Activated naive CD4-positive, alpha-beta T cell treated with Interleukin-2 at 50 U/mL for 16 hours (primary cell): ENCODE results near the gene LGR6.

Experiments
- DNase-seq: peaks from one replicate; pipeline ENCODE4 v3.0.0-alpha.2; 2020

LGR6 gene

GRCh38 chr1:202302166-202302565 is 108.6 kb downstream of the LGR6 start:
- DNase-seq = no peak

GRCh38 chr1:202304375-202304774 is 110.8 kb downstream of the LGR6 start:
- no peak for DNase-seq

GRCh38 chr1:202305168-202305567 is 111.6 kb downstream of the LGR6 start:
- DNase-seq = no peak

- DNase-seq = no peak
Observed at GRCh38 chr1:202306535-202307345, 113.1 kb downstream of the LGR6 start.

GRCh38 chr1:202310071-202310725 is 116.6 kb downstream of the LGR6 start:
- no peak for DNase-seq

- DNase-seq = no peak
Observed at GRCh38 chr1:202310746-202311145, 117.1 kb downstream of the LGR6 start.

GRCh38 chr1:202311875-202312635 is 118.5 kb downstream of the LGR6 start:
- DNase-seq = no peak

- peak; percentile 76 for DNase-seq
Observed at GRCh38 chr1:202315576-202316168, 122.1 kb downstream of the LGR6 start.

GRCh38 chr1:202316186-202316585 is 122.6 kb downstream of the LGR6 start:
- no peak for DNase-seq

GRCh38 chr1:202317941-202318925 is 124.6 kb downstream of the LGR6 start:
- DNase-seq = no peak

GRCh38 chr1:202319381-202320080 is 125.9 kb downstream of the LGR6 start:
- no peak for DNase-seq

- DNase-seq = no peak
Observed at GRCh38 chr1:202320081-202320405, 126.4 kb downstream of the LGR6 start.

- no peak for DNase-seq
Observed at GRCh38 chr1:202323731-202324130, 130.1 kb downstream of the LGR6 start.

GRCh38 chr1:202324646-202325045 is 131.0 kb downstream of the LGR6 start:
- no peak for DNase-seq

- no peak for DNase-seq
Observed at GRCh38 chr1:202329891-202330290, 136.3 kb downstream of the LGR6 start.

GRCh38 chr1:202333861-202334260 is 140.3 kb downstream of the LGR6 start:
- no peak for DNase-seq

- DNase-seq = no peak
Observed at GRCh38 chr1:202343652-202344349, 150.2 kb downstream of the LGR6 start.

GRCh38 chr1:202348005-202348508 is 154.5 kb downstream of the LGR6 start:
- DNase-seq = no peak

- peak; percentile 97 for DNase-seq
Observed at GRCh38 chr1:202348509-202349205, 155.1 kb downstream of the LGR6 start, which contains the start of gene PPP1R12B. Gene PPP1R12B, plus strand, starts transcription at chr1:202348699. Its CDS starts 153 bp downstream, at chr1:202348852.
